Measurements from ENCODE around the gene SYT11.
"Not testable (repeated sequence)": the region's sequence is repeated elsewhere in the genome, so short reads cannot be mapped to it uniquely, and the experiment has no call there.

The SYT11 gene

GRCh38 chr1:155880950-155881349 is 21.6 kb downstream of the SYT11 start:
- Mint-ChIP-seq H3K4me1 (no peaks in the 10 kb centered on the region), H3K9me3 (no peaks in the 10 kb centered on the region), H3K4me3 (no peak overlapping the region), H3K27ac (no peak overlapping the region), H3K27me3 (no peaks in the 10 kb centered on the region), H3K36me3 (ENCODE audit: low read depth) (no peaks in the 10 kb centered on the region)
- ATAC-seq (no peak), DNase-seq (no peak)

GRCh38 chr1:155882235-155882634 is 22.9 kb downstream of the SYT11 start:
- H3K36me3 Mint-ChIP-seq (ENCODE audit: low read depth), result no peaks in the 10 kb centered on the region
- ATAC-seq, result no peak
- no peak for DNase-seq

GRCh38 chr1:155882766-155883165 is 23.4 kb downstream of the SYT11 start:
- Mint-ChIP-seq H3K36me3 (ENCODE audit: low read depth) (no peaks in the 10 kb centered on the region), H3K27ac (no peak overlapping the region), H3K9me3 (no peaks in the 10 kb centered on the region), H3K4me1 (no peaks in the 10 kb centered on the region), H3K27me3 (no peaks in the 10 kb centered on the region), H3K4me3 (no peak overlapping the region)
- ATAC-seq, result no peak
- DNase-seq, result no peak

More at GRCh38 chr1:155882235-155882634, 22.9 kb downstream of the SYT11 start:
- Mint-ChIP-seq H3K27me3 (no peaks in the 10 kb centered on the region), H3K4me1 (no peaks in the 10 kb centered on the region), H3K4me3 (no peak overlapping the region), H3K27ac (no peak overlapping the region), H3K9me3 (no peaks in the 10 kb centered on the region)

GRCh38 chr1:155884031-155884960 is 24.9 kb downstream of the SYT11 start:
- ATAC-seq, result no peak
- Mint-ChIP-seq H3K9me3 (no peaks in the 10 kb centered on the region), H3K4me1 (no peaks in the 10 kb centered on the region), H3K36me3 (ENCODE audit: low read depth) (no peaks in the 10 kb centered on the region), H3K27me3 (no peaks in the 10 kb centered on the region), H3K4me3 (no peak overlapping the region), H3K27ac (no peak overlapping the region)
- no peak for DNase-seq

- Mint-ChIP-seq H3K27ac (no peak overlapping the region), H3K9me3 (no peaks in the 10 kb centered on the region), H3K27me3 (no peaks in the 10 kb centered on the region), H3K4me1 (no peaks in the 10 kb centered on the region), H3K4me3 (no peak overlapping the region), H3K36me3 (ENCODE audit: low read depth) (no peaks in the 10 kb centered on the region)
- ATAC-seq (no peak), DNase-seq (no peak)
Observed at GRCh38 chr1:155884982-155885381, 25.6 kb downstream of the SYT11 start.

GRCh38 chr1:155888481-155888880 is 29.1 kb downstream of the SYT11 start:
- Mint-ChIP-seq H3K27ac (no peak overlapping the region), H3K4me1 (peaks cover 6% of the 10 kb centered on the region), H3K9me3 (no peaks in the 10 kb centered on the region), H3K27me3 (no peaks in the 10 kb centered on the region), H3K4me3 (no peak overlapping the region), H3K36me3 (ENCODE audit: low read depth) (no peaks in the 10 kb centered on the region)
- ATAC-seq (no peak), DNase-seq (no peak)

GRCh38 chr1:155889566-155889965 is 30.2 kb downstream of the SYT11 start:
- no peak overlapping the region for H3K27ac Mint-ChIP-seq
- no peak overlapping the region for H3K4me3 Mint-ChIP-seq
- H3K36me3 Mint-ChIP-seq (ENCODE audit: low read depth), result no peaks in the 10 kb centered on the region
- H3K4me1 Mint-ChIP-seq, result peaks cover 13% of the 10 kb centered on the region
- no peaks in the 10 kb centered on the region for H3K27me3 Mint-ChIP-seq
- DNase-seq (no peak), ATAC-seq (no peak)
- H3K9me3 Mint-ChIP-seq, result no peaks in the 10 kb centered on the region

- ATAC-seq (no peak), DNase-seq (no peak)
- no peaks in the 10 kb centered on the region for H3K9me3 Mint-ChIP-seq
- no peaks in the 10 kb centered on the region for H3K36me3 Mint-ChIP-seq (ENCODE audit: low read depth)
- H3K27ac Mint-ChIP-seq, result no peak overlapping the region
- H3K4me3 Mint-ChIP-seq, result no peak overlapping the region
- peaks cover 13% of the 10 kb centered on the region for H3K4me1 Mint-ChIP-seq
- H3K27me3 Mint-ChIP-seq, result no peaks in the 10 kb centered on the region
Observed at GRCh38 chr1:155890251-155890650, 30.9 kb downstream of the SYT11 start.

- ATAC-seq (no peak), DNase-seq (no peak)
- no peak overlapping the region for H3K4me3 Mint-ChIP-seq
- H3K4me1 Mint-ChIP-seq, result peaks cover 13% of the 10 kb centered on the region
- no peaks in the 10 kb centered on the region for H3K9me3 Mint-ChIP-seq
- H3K27me3 Mint-ChIP-seq, result no peaks in the 10 kb centered on the region
- H3K36me3 Mint-ChIP-seq (ENCODE audit: low read depth), result peaks cover 5% of the 10 kb centered on the region
- H3K27ac Mint-ChIP-seq, result no peak overlapping the region
Observed at GRCh38 chr1:155892796-155893195, 33.4 kb downstream of the SYT11 start.

GRCh38 chr1:155893389-155894142 is 34.2 kb downstream of the SYT11 start:
- Mint-ChIP-seq H3K4me3 (no peak overlapping the region), H3K9me3 (no peaks in the 10 kb centered on the region), H3K27me3 (no peaks in the 10 kb centered on the region), H3K4me1 (peaks cover 13% of the 10 kb centered on the region), H3K27ac (no peak overlapping the region), H3K36me3 (ENCODE audit: low read depth) (peaks cover 9% of the 10 kb centered on the region)
- ATAC-seq (peak; percentile 46), DNase-seq (no peak)

- Mint-ChIP-seq H3K36me3 (ENCODE audit: low read depth) (peaks cover 29% of the 10 kb centered on the region), H3K4me1 (peaks cover 13% of the 10 kb centered on the region)
- H3K27me3 Mint-ChIP-seq, H3K9me3 Mint-ChIP-seq, H3K4me3 Mint-ChIP-seq, DNase-seq, ATAC-seq, H3K27ac Mint-ChIP-seq: not testable (repeated sequence)
Observed at GRCh38 chr1:155895617-155896016, 36.2 kb downstream of the SYT11 start.

- H3K27ac Mint-ChIP-seq, ATAC-seq, H3K4me3 Mint-ChIP-seq, H3K27me3 Mint-ChIP-seq, DNase-seq, H3K9me3 Mint-ChIP-seq: not testable (repeated sequence)
- Mint-ChIP-seq H3K4me1 (peaks cover 13% of the 10 kb centered on the region), H3K36me3 (ENCODE audit: low read depth) (peaks cover 30% of the 10 kb centered on the region)
Observed at GRCh38 chr1:155896476-155896875, 37.1 kb downstream of the SYT11 start.

- DNase-seq, result no peak
- Mint-ChIP-seq H3K4me3 (no peak overlapping the region), H3K4me1 (peaks cover 13% of the 10 kb centered on the region), H3K9me3 (no peaks in the 10 kb centered on the region), H3K27ac (peak overlapping the region; percentile 27), H3K36me3 (ENCODE audit: low read depth) (peaks cover 30% of the 10 kb centered on the region), H3K27me3 (no peaks in the 10 kb centered on the region)
- ATAC-seq, result no peak
Observed at GRCh38 chr1:155897746-155898145, 38.4 kb downstream of the SYT11 start.

GRCh38 chr1:155898888-155899287 is 39.5 kb downstream of the SYT11 start:
- no peaks in the 10 kb centered on the region for H3K9me3 Mint-ChIP-seq
- peaks cover 3% of the 10 kb centered on the region for H3K4me1 Mint-ChIP-seq
- no peak overlapping the region for H3K4me3 Mint-ChIP-seq
- ATAC-seq (no peak), DNase-seq (no peak)
- H3K27ac Mint-ChIP-seq, result no peak overlapping the region
- H3K27me3 Mint-ChIP-seq, result no peaks in the 10 kb centered on the region
- H3K36me3 Mint-ChIP-seq (ENCODE audit: low read depth), result peaks cover 33% of the 10 kb centered on the region

- no peak for ATAC-seq
- H3K36me3 Mint-ChIP-seq (ENCODE audit: low read depth), result peaks cover 39% of the 10 kb centered on the region
- H3K4me1 Mint-ChIP-seq, result no peaks in the 10 kb centered on the region
- H3K4me3 Mint-ChIP-seq, result no peak overlapping the region
- H3K9me3 Mint-ChIP-seq, result no peaks in the 10 kb centered on the region
- DNase-seq, result no peak
- H3K27ac Mint-ChIP-seq, result no peak overlapping the region
- no peaks in the 10 kb centered on the region for H3K27me3 Mint-ChIP-seq
Observed at GRCh38 chr1:155899683-155900082, 40.3 kb downstream of the SYT11 start.
